OCI-LY3 (cell line): ENCODE measurements around the gene TPCN2.

ENCODE experiments used
- H2AFZ ChIP-seq: fragments of 200-600, 300-600 bp; shearing (Covaris generic); 2 replicates; pipeline ENCODE4 v1.6.0; 2014; ENCODE audit warnings: antibody characterized with exemption, low read depth, low read length
- H3K27ac ChIP-seq: fragments of 200-600, 300-600 bp; sonication (generic); 2 replicates; pipeline ENCODE4 v1.5.1; 2014; ENCODE audit warnings: mild to moderate bottlenecking, low read length, moderate library complexity, mixed read lengths
- H3K27me3 ChIP-seq: fragments of 200-600, 300-600 bp; sonication (generic); 2 replicates; pipeline ENCODE4 v1.6.1; 2014; ENCODE audit warnings: low read depth, low read length, mixed read lengths
- H3K36me3 ChIP-seq: fragments of 200-600, 300-600 bp; sonication (generic); replicated peaks from 2 replicates; pipeline ENCODE3; 2014; ENCODE audit warnings: low read depth, low read length, mixed read lengths
- H3K4me1 ChIP-seq: fragments of 300-600, 200-600 bp; sonication (generic); 2 replicates; pipeline ENCODE4 v1.6.1; 2014; ENCODE audit warnings: low read length, mixed read lengths
- H3K4me2 ChIP-seq: fragments of 200-600, 300-600 bp; sonication (generic); 2 replicates; pipeline ENCODE4 v1.6.1; 2014; ENCODE audit warnings: low read length, mixed read lengths
- H3K4me3 ChIP-seq: fragments of 300-600, 200-600 bp; sonication (generic); 2 replicates; pipeline ENCODE4 v1.5.1; 2014; ENCODE audit warnings: antibody characterized with exemption, mild to moderate bottlenecking, low read length, moderate library complexity
- H3K79me2 ChIP-seq: fragments of 300-600, 200-600 bp; shearing (Covaris generic); 2 replicates; pipeline ENCODE4 v1.6.1; 2014; ENCODE audit warnings: mild to moderate bottlenecking, low read length, mixed read lengths
- H3K9ac ChIP-seq: fragments of 300-600, 200-600 bp; shearing (Covaris generic); 2 replicates; pipeline ENCODE4 v1.6.0; 2014; ENCODE audit warnings: mild to moderate bottlenecking, low read length, moderate library complexity
- H3K9me3 ChIP-seq: fragments of 200-600, 300-600 bp; shearing (Covaris generic); 2 replicates; pipeline ENCODE4 v1.6.1; 2014; ENCODE audit warnings: low read length, mixed read lengths; ENCODE audit not compliant: insufficient read depth
- H4K20me1 ChIP-seq: fragments of 200-600, 300-600 bp; sonication (generic); 2 replicates; pipeline ENCODE4 v1.6.1; 2016; ENCODE audit warnings: low read length, mixed read lengths; ENCODE audit not compliant: insufficient read depth
- CTCF ChIP-seq: fragments of 200-600, 300-600 bp; sonication (generic); IDR thresholded peaks from 2 replicates; pipeline ENCODE4 v1.5.1; 2014; ENCODE audit warnings: antibody characterized with exemption, low read length, low read depth
- EZH2phosphoT487 ChIP-seq: fragments of 200-600 bp; shearing (Covaris generic); IDR thresholded peaks from 2 replicates; pipeline ENCODE4 v1.6.1; 2018; ENCODE audit warnings: antibody characterized with exemption, mixed run types, low read depth

Gene TPCN2

GRCh38 chr11:69130654-69131053 is 81.9 kb downstream of the TPCN2 start:
- TF ChIP-seq EZH2phosphoT487 (no peak), CTCF (no peak)
- Histone ChIP-seq H3K4me2 (no peak overlapping the region), H3K9me3 (peaks cover 36% of the 10 kb centered on the region)

GRCh38 chr11:69131121-69131566 is 82.4 kb downstream of the TPCN2 start:
- H3K4me2 ChIP-seq: no peak overlapping the region
- peaks cover 39% of the 10 kb centered on the region for H3K9me3 ChIP-seq
- H3K4me3 ChIP-seq: no peak overlapping the region
- no peak overlapping the region for H2AFZ ChIP-seq
- H3K27me3 ChIP-seq: no peaks in the 10 kb centered on the region
- H3K79me2 ChIP-seq: no peaks in the 10 kb centered on the region
- H3K9ac ChIP-seq: no peak overlapping the region
- H3K36me3 ChIP-seq: peaks cover 30% of the 10 kb centered on the region
- peaks cover 25% of the 10 kb centered on the region for H3K4me1 ChIP-seq
- no peak overlapping the region for H3K27ac ChIP-seq
- no peaks in the 10 kb centered on the region for H4K20me1 ChIP-seq
- no peak for TF ChIP-seq EZH2phosphoT487
- no peak for TF ChIP-seq CTCF

More at GRCh38 chr11:69130654-69131053, 81.9 kb downstream of the TPCN2 start:
- H4K20me1 ChIP-seq: no peaks in the 10 kb centered on the region
- H3K27me3 ChIP-seq: no peaks in the 10 kb centered on the region
- H3K36me3 ChIP-seq: peaks cover 28% of the 10 kb centered on the region
- H3K4me1 ChIP-seq: peaks cover 20% of the 10 kb centered on the region
- H3K79me2 ChIP-seq: no peaks in the 10 kb centered on the region
- H3K9ac ChIP-seq: no peak overlapping the region
- no peak overlapping the region for H3K27ac ChIP-seq
- H3K4me3 ChIP-seq: no peak overlapping the region
- no peak overlapping the region for H2AFZ ChIP-seq

GRCh38 chr11:69131644-69132300 is 83.0 kb downstream of the TPCN2 start:
- Histone ChIP-seq H3K4me3 (no peak overlapping the region), H3K4me2 (no peak overlapping the region), H3K9ac (no peak overlapping the region), H4K20me1 (no peaks in the 10 kb centered on the region), H3K36me3 (peaks cover 36% of the 10 kb centered on the region), H3K79me2 (no peaks in the 10 kb centered on the region), H3K27ac (no peak overlapping the region), H3K4me1 (peaks cover 30% of the 10 kb centered on the region), H2AFZ (no peak overlapping the region), H3K9me3 (peaks cover 45% of the 10 kb centered on the region), H3K27me3 (no peaks in the 10 kb centered on the region)
- peak; percentile 81 for TF ChIP-seq CTCF
- TF ChIP-seq EZH2phosphoT487: no peak

- Histone ChIP-seq H3K4me2 (no peak overlapping the region), H3K4me3 (no peak overlapping the region), H3K79me2 (no peaks in the 10 kb centered on the region), H3K27me3 (no peaks in the 10 kb centered on the region), H4K20me1 (no peaks in the 10 kb centered on the region), H3K36me3 (peaks cover 41% of the 10 kb centered on the region), H3K9me3 (peaks cover 50% of the 10 kb centered on the region), H3K27ac (no peak overlapping the region), H3K4me1 (peaks cover 30% of the 10 kb centered on the region), H3K9ac (no peak overlapping the region), H2AFZ (no peak overlapping the region)
- TF ChIP-seq CTCF (no peak), EZH2phosphoT487 (no peak)
Measured at GRCh38 chr11:69132301-69132670, 83.6 kb downstream of the TPCN2 start.
